Measurements from ENCODE around the gene AKT2.

DNA sequence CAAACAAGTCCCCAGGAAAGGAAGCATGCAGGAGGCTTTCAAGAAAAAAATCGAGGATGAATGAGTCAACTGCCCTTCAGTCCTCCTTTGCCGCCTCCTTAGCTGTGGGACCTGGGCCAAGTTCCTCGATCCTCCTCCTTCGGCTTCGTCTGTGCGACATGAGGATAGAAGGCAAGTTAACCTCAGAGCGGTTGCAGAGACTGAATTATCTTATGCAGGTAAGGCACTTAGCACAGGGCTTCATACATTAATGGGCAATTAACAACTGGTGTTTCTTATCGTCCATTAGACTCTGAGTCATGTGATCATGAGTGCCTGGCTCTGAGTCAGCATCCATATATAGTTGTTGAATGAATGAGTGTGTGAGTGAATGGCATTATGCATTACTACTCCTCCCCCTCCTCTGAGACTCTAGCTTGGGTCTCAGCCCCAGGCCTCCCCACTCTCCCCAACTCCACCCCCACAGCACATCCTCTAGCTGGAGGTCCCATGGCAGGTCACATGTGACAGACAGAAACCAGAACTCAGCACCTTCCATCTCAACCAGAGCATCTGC is 65.3 kb downstream of the AKT2 start:
- TF ChIP-seq POLR2A (IDR thresholded peaks at IDR 0.05), result no peak
- TF ChIP-seq, protein P1, sequence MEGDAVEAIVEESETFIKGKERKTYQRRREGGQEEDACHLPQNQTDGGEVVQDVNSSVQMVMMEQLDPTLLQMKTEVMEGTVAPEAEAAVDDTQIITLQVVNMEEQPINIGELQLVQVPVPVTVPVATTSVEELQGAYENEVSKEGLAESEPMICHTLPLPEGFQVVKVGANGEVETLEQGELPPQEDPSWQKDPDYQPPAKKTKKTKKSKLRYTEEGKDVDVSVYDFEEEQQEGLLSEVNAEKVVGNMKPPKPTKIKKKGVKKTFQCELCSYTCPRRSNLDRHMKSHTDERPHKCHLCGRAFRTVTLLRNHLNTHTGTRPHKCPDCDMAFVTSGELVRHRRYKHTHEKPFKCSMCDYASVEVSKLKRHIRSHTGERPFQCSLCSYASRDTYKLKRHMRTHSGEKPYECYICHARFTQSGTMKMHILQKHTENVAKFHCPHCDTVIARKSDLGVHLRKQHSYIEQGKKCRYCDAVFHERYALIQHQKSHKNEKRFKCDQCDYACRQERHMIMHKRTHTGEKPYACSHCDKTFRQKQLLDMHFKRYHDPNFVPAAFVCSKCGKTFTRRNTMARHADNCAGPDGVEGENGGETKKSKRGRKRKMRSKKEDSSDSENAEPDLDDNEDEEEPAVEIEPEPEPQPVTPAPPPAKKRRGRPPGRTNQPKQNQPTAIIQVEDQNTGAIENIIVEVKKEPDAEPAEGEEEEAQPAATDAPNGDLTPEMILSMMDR (IDR thresholded peaks at IDR 0.05), result no peak

Measured in right lobe of liver (tissue), 4 donors.